Measurements from ENCODE around the gene CPA4. TPM values are rescaled to one million over a fixed set of nuclear protein-coding genes. Genes with fewer than 3 reads are reported as not detected.
"Not testable (repeated sequence)": the region's sequence is repeated elsewhere in the genome, so short reads cannot be mapped to it uniquely, and the experiment has no call there.

The CPA4 gene
- total RNA-seq, 4 donors from 2014 or later, result 68.7 to 116 (median 83.0) TPM

DNA sequence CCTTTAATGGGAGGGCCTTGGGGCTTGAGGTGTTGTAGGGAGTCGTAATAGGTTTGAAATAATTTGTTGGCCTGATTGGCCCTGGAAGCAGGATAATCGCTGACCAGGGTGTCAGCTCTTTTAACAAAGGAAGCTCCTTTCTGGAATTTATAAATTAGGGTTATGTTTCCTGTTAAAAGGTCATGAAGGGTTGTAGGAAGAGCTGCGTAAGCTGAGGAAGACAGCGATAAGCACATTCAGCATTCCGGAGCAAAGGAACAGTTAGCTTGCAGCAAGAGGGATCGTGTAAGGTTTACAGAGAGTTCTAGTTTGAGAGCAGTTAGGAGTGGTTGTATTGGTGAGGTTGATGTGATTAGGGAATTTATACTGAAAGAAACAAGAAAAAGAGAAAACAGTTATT lies 21.3 kb downstream of the CPA4 start:
- TF ChIP-seq EP300 (IDR thresholded peaks at IDR 0.05) (no peak), POLR2AphosphoS5 (IDR thresholded peaks at IDR 0.05) (no peak), POLR2A (IDR thresholded peaks at IDR 0.05) (no peak)
- TF ChIP-seq, protein P1, sequence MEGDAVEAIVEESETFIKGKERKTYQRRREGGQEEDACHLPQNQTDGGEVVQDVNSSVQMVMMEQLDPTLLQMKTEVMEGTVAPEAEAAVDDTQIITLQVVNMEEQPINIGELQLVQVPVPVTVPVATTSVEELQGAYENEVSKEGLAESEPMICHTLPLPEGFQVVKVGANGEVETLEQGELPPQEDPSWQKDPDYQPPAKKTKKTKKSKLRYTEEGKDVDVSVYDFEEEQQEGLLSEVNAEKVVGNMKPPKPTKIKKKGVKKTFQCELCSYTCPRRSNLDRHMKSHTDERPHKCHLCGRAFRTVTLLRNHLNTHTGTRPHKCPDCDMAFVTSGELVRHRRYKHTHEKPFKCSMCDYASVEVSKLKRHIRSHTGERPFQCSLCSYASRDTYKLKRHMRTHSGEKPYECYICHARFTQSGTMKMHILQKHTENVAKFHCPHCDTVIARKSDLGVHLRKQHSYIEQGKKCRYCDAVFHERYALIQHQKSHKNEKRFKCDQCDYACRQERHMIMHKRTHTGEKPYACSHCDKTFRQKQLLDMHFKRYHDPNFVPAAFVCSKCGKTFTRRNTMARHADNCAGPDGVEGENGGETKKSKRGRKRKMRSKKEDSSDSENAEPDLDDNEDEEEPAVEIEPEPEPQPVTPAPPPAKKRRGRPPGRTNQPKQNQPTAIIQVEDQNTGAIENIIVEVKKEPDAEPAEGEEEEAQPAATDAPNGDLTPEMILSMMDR (IDR thresholded peaks at IDR 0.05), result no peak
- DNase-seq (ENCODE audit: low spot score in 2 of 2), result no peak
- WGBS, result 84% methylated on average over 6 of the region's 6 CpGs
- no peaks in the 10 kb centered on the region for H3K27me3 ChIP-seq
- H3K4me1 ChIP-seq, result no peaks in the 10 kb centered on the region
- H3K9me3 ChIP-seq, result no peaks in the 10 kb centered on the region
- H3K4me3 ChIP-seq, result no peak overlapping the region
- H3K27ac ChIP-seq, result no peak overlapping the region
- H3K36me3 ChIP-seq, result peaks cover 12% of the 10 kb centered on the region

DNA sequence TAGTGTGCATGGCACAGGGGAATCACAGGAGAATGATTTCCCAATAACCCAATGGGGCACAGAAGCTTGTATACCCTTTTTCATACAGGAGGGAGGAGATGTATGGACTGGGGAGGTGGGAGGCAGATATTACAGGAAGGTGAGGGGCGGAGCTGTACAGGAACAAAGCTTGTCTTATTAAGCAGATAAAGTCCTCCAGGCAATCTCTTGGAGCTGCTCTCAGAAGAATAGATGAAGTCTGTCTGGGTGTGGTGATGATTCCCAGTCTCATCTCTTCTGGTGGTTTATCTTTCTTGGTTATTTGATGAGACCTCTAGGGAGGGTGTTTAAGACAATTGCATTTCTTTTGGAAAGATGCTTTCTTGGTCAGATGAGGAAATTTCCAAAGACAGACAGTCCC lies 26.6 kb downstream of the CPA4 start:
- no peaks in the 10 kb centered on the region for H3K9me3 ChIP-seq
- WGBS, result 95% methylated on average over 1 of the region's 1 CpG
- no peak for DNase-seq (ENCODE audit: low spot score in 2 of 2)
- H3K4me3 ChIP-seq, result no peak overlapping the region
- TF ChIP-seq POLR2A (IDR thresholded peaks at IDR 0.05) (no peak), POLR2AphosphoS5 (IDR thresholded peaks at IDR 0.05) (no peak), EP300 (IDR thresholded peaks at IDR 0.05) (no peak)
- TF ChIP-seq, protein P1 (IDR thresholded peaks at IDR 0.05), result no peak
- H3K4me1 ChIP-seq, result no peaks in the 10 kb centered on the region
- H3K27me3 ChIP-seq, result no peaks in the 10 kb centered on the region
- no peak overlapping the region for H3K27ac ChIP-seq
- H3K36me3 ChIP-seq, result no peaks in the 10 kb centered on the region

DNA sequence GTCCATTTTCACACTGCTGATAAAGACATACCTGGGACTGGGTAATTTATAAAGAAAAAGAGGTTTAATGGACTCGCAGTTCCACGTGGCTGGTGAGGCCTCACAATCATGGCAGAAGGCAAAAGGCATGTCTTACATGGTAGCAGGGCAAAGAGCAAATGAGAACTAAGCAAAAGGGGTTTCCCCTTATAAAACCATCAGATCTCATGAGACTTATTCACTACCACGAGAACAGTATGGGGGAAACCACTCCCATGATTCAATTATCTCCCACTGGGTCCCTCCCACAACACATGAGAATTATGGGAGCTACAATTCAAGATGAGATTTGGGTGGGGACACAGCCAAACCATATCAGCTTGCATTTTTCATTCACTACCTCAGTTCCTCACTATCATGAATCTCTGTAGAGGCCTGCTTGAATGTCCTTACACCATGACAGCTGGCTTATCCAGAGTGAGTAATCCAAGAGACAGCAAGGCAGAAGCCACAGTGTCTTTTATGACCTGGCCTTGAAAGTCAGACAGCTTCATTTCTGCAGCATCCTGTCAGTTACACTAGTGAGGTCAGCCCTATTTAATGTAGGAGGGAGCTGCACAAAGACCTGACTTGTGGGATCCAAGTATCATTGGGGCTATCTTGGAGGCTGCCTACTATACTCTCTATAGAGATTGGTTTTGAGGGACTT lies 28.7 kb downstream of the CPA4 start:
- not testable (repeated sequence) for H3K4me1 ChIP-seq; H3K9me3 ChIP-seq; DNase-seq (ENCODE audit: low spot score in 2 of 2); H3K4me3 ChIP-seq; H3K27ac ChIP-seq; H3K27me3 ChIP-seq; H3K36me3 ChIP-seq
- WGBS, result 89% methylated on average over 3 of the region's 3 CpGs

DNA sequence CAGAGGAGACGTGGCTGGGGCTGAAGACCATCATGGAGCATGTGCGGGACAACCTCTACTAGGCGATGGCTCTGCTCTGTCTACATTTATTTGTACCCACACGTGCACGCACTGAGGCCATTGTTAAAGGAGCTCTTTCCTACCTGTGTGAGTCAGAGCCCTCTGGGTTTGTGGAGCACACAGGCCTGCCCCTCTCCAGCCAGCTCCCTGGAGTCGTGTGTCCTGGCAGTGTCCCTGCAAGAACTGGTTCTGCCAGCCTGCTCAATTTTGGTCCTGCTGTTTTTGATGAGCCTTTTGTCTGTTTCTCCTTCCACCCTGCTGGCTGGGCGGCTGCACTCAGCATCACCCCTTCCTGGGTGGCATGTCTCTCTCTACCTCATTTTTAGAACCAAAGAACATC lies 29.7 kb downstream of the CPA4 start:
- Histone ChIP-seq H3K9me3 (no peaks in the 10 kb centered on the region), H3K4me1 (no peaks in the 10 kb centered on the region), H3K27me3 (no peaks in the 10 kb centered on the region), H3K27ac (no peak overlapping the region), H3K36me3 (no peaks in the 10 kb centered on the region), H3K4me3 (no peak overlapping the region)
- WGBS, result 77% methylated on average over 7 of the region's 7 CpGs
- TF ChIP-seq POLR2AphosphoS5 (IDR thresholded peaks at IDR 0.05), result no peak
- DNase-seq (ENCODE audit: low spot score in 2 of 2), result no peak

DNA sequence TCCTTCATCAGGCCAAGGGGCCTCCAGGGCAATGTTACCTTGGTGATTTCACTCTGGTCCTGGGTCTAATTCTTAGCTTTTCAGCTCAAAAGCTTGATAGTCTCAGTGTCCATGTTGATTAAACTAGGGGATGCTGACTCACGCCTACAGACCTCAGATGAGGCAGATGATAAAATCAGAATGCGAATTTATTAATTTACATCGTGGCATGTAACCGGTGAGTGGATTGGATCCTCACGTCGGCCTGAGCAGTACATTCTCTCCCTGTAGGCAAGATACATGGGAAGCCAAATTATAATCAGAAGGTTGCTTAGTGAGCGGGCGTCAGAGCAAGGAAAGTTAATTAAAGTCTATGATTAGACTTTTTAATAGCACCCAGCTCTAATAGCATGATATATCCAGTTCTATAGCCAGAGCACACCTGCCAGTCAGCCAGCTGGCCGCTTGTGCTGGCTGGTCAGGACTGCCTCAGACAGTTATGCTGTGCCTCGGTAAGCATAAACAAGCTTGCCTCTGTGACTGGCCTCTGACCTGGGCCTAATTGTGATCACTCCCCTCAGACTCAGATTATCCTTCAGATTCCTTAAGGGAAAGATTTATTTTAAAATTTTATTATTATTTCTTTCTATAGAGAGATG lies 31.5 kb downstream of the CPA4 start:
- no peak for DNase-seq (ENCODE audit: low spot score in 2 of 2)
- Histone ChIP-seq H3K4me3 (no peak overlapping the region), H3K27ac (no peak overlapping the region), H3K4me1 (no peaks in the 10 kb centered on the region), H3K36me3 (no peaks in the 10 kb centered on the region), H3K9me3 (no peaks in the 10 kb centered on the region), H3K27me3 (no peaks in the 10 kb centered on the region)
- no peak for TF ChIP-seq POLR2A (IDR thresholded peaks at IDR 0.05)
- TF ChIP-seq, protein P1 (IDR thresholded peaks at IDR 0.05), result no peak
- no peak for TF ChIP-seq EP300 (IDR thresholded peaks at IDR 0.05)
- TF ChIP-seq POLR2AphosphoS5 (IDR thresholded peaks at IDR 0.05), result no peak
- WGBS, result 82% methylated on average over 10 of the region's 10 CpGs

DNA sequence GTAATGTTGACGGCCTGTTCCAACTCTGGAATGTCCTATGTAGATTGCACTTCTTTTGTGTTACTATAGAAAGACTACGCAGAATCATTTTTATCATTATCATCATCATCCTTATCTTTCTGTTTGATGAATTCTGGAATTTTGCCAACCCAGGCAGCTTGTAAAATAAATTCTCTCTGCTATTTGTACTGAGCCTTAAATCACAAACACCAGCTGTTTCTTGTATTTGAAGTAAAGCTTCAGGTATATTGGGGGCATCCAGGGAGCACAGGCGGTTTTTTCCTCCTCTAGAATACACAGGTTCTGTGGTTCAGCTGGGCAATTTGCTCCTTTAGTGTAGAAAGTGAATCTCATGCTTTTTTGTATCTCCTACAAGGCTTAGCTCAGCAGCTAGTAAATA lies 36.7 kb downstream of the CPA4 start:
- WGBS, result 60% methylated on average over 3 of the region's 3 CpGs

More for the DNA sequence above, 36.7 kb downstream of the CPA4 start:
- Histone ChIP-seq H3K4me3 (no peak overlapping the region), H3K4me1 (peaks cover 12% of the 10 kb centered on the region), H3K27ac (no peak overlapping the region), H3K9me3 (no peaks in the 10 kb centered on the region), H3K27me3 (no peaks in the 10 kb centered on the region), H3K36me3 (no peaks in the 10 kb centered on the region)
- TF ChIP-seq, protein P1 (IDR thresholded peaks at IDR 0.05), result no peak
- TF ChIP-seq POLR2AphosphoS5 (IDR thresholded peaks at IDR 0.05) (no peak), POLR2A (IDR thresholded peaks at IDR 0.05) (no peak), EP300 (IDR thresholded peaks at IDR 0.05) (no peak)
- DNase-seq (ENCODE audit: low spot score in 2 of 2), result no peak

Measured in suprapubic skin (tissue), 4 donors.